UCSD-AML1 (cell line): ENCODE results near the gene RPS6KB1.
"Not testable (repeated sequence)": the region's sequence is repeated elsewhere in the genome, so short reads cannot be mapped to it uniquely, and the experiment has no call there.

Source experiments
- DNase-seq: peaks from one replicate; lab custom pipeline; 2025; ENCODE audit not compliant: unreplicated experiment; lab: John Stamatoyannopoulos, UW

Gene RPS6KB1

GRCh38 chr17:59892924-59893675 lies at the start of gene RPS6KB1, which contains the start of gene TUBD1:
Gene RPS6KB1, plus strand, starts transcription at chr17:59893121. Its CDS starts 64 bp downstream, at chr17:59893185.
Gene TUBD1, minus strand, starts transcription at chr17:59892943. Its CDS starts 1,941 bp downstream, at chr17:59891002.
- peak; percentile 97 for DNase-seq

GRCh38 chr17:59844884-59845594 lies 47.9 kb upstream of the RPS6KB1 start:
- no peak for DNase-seq

- DNase-seq = no peak
These were observed 47.1 kb upstream of the RPS6KB1 start for GRCh38 chr17:59845595-59846393.

- DNase-seq = no peak
These were observed 46.3 kb upstream of the RPS6KB1 start for GRCh38 chr17:59846394-59847165.

GRCh38 chr17:59848385-59848668 lies 44.6 kb upstream of the RPS6KB1 start:
- DNase-seq = no peak

- DNase-seq = no peak
These were observed 44.1 kb upstream of the RPS6KB1 start for GRCh38 chr17:59848778-59849177.

GRCh38 chr17:59850311-59850710 lies 42.6 kb upstream of the RPS6KB1 start:
- not testable (repeated sequence) for DNase-seq

- DNase-seq = no peak
These were observed 41.2 kb upstream of the RPS6KB1 start for GRCh38 chr17:59851439-59852375.

- not testable (repeated sequence) for DNase-seq
These were observed 40.1 kb upstream of the RPS6KB1 start for GRCh38 chr17:59852847-59853167.

- DNase-seq = no peak
These were observed 39.6 kb upstream of the RPS6KB1 start for GRCh38 chr17:59853168-59853918.

GRCh38 chr17:59853919-59854729 lies 38.8 kb upstream of the RPS6KB1 start:
- not testable (repeated sequence) for DNase-seq

GRCh38 chr17:59856859-59857794 lies 35.8 kb upstream of the RPS6KB1 start:
- no peak for DNase-seq

- no peak for DNase-seq
These were observed 34.6 kb upstream of the RPS6KB1 start for GRCh38 chr17:59858167-59858816.

- no peak for DNase-seq
These were observed 34.0 kb upstream of the RPS6KB1 start for GRCh38 chr17:59858932-59859331.

GRCh38 chr17:59859444-59860025 lies 33.4 kb upstream of the RPS6KB1 start:
- no peak for DNase-seq

- no peak for DNase-seq
These were observed 29.3 kb upstream of the RPS6KB1 start for GRCh38 chr17:59863616-59864015.

- no peak for DNase-seq
These were observed 23.0 kb upstream of the RPS6KB1 start for GRCh38 chr17:59869941-59870218.
